HG02852 (cell line): ENCODE data around the gene TRPV4.

Experiments used
- ATAC-seq: cut with Tn5 transposase; IDR thresholded peaks from one replicate; pipeline ENCODE4 v1.9.1; 2021; ENCODE audit warnings: mild to moderate bottlenecking, moderate library complexity; ENCODE audit not compliant: unreplicated experiment

TRPV4 gene

DNA sequence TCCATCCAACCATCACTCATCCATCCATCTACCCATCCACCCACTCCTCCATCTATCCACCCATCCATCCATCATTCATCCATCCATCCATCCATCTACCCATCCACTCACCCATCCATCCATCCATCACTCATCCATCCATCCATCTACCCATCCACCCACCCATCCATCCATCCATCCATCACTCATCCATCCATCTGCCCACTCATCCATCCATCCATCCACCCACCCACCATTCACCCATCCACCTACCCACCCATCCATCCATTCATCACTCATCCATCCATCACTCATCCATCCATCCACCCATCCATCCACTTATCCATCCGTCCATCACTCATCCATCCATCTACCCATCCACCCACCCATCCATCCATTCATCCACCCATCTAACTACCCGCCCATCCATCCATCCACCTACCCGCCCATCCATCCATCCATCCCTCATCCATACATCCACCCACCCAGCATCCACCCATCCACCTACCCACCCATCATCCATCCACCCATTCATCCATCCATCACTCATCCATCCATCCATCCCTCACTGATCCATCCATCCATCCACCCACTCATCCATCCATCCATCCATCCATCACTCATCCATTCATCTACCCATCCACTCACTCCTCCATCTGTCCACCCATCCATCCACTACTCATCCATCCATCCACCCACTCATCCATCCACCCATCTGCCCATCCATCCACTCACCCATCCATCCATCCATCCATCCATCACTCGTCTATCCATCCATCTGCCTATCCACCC, 24.1 kb downstream of the TRPV4 start:
- no peak for ATAC-seq

DNA sequence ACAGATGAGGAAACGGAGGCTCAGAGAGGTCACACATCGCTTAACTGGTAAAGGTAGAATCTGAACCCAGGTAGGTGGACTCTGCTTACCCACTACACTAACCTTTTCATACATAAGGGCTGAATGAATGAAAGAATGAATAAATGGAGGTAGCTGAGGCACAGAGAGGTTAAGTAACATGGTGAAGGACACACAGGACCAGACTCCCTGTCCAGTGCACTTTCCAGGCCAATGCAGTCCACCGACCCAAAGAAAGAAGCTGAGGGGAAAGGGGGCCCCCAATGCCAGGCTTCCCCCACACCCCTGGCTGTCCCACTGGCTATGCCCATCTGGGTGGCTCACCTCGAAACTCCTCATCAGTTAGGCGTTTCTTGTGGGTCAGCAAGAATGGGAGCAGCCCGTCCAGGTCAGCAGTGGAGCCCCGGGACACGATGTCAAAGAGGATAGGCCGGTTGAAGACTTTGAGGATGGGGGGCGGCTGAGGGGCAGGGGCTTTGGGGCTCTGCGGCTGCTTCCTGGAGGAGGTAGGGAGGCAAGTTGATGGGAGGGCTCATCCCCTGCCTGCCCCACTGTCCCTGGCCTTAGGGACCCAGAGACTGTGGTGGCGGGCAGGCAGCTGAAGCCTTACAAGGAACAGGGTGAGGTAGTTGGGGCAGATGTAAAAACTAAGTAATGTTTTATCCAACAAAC, 25.1 kb downstream of the TRPV4 start:
- no peak for ATAC-seq

DNA sequence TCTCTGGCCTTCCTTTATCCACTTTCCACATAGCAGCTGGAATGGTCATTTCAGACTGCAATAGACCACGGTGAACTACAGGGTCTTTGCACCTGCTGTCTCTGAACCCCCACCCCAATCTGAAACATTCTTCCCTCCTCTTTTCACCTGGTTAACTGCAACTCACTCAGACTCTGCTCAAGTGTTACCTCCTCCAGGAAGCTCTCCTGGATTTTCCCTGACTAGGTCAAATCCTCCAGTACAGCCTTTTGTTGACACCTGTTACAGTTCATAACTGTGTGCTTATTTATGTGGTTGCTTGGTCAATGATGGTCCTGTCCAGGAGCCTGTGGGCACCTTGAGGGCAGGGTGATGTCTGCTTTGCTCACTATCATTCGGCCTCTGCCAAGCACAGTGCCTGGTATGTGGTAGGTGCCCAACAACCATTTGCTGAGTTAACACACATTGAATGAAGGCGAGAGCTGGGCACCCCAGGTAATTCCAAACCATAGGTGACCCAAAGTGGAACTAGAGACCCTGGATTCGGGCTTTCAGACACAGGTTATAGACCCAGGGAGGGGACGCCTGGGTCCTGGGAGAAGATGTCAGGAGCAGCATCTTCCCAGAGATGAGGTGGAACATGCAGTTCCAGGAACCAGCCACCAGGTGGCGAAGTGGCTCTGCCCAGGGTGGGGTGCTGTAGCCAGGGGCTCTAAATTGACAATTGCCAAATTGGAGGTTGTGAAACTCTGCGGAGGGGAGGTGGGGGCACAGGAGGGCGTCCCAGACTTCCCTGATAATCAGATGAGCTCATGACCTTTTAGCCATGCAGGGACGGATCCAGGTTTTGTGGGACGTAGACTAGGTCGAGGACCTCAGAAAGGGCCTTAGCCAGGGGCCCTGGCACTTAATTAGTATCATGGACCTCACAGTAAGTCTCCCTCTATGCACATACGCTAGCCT, 28.1 kb downstream of the TRPV4 start:
- no peak for ATAC-seq

DNA sequence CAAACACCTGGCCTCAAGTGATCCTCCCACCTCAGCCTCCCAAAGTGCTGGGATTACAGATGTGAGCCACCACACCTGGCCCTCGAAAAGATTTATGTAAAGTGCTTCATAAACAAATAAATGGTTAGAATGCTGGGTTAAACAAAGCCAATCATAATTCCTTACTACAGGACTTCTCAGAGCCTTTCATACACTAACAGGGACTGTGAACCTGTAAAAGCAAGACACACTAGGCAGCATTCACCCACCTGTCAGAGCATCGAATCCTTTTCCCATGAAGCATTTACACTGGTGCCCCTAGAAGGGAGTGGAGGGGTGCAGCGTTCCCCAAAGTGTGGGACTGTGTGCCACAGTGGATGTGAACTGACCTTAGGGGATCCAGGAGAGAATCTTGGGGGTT, 29.5 kb downstream of the TRPV4 start:
- no peak for ATAC-seq

DNA sequence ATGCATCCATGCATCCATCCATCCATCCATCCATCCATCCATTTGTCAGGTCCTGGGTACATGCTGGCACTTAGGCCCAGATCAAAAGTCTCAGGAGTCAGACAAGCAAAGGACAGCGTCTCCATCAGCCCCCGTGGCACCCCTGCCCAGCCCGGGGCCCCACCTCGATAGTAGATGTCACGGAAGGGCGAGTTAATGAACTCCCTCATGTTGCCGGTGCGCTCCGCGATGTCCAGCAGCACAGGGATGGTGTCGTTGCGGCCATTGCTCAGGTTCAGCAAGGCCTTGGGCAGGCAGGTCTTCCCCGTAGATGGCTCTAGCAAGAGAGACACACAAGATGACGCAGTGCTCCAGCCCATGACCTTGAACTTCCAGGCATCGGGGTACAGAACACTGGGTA, 30.4 kb downstream of the TRPV4 start:
- no peak for ATAC-seq

DNA sequence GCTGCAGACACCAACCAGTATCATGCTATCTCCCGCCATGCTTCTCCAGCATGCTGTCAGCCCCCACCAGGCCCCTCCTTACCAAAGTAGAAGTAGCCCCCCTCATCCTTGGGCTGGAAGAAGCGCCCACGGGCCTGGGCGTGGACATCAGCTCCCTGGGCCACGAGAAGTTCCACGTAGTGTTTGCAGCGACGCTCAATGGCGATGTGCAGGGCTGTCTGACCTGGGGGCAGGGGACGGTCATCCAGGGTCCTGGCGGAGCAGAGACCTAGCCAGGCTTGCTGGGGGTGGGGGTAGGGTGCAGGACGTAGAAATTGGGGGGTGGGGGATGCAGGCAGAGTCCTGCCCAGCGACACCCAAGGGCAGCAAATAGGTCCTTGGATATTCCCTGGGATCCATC, 32.7 kb downstream of the TRPV4 start:
- ATAC-seq = no peak

DNA sequence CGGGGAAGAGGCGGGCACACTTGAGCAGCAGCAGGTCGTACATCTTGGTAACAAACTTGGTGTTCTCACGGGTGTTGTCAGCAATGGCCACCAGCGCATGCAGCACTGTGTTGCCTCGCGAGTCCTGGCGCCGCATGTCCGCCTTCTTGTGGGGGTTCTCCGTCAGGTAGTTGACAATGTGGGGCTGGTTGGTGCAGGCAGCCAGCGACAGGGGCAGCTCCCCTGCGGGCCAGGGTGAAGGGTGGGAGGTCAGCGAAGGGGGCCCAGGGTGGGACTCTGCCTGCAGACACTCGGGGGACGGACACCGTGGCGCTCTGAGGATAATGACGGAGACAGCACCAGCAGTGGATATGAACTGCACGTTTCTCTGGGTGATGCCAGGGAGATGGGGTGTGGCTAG, 34.5 kb downstream of the TRPV4 start:
- no peak for ATAC-seq

DNA sequence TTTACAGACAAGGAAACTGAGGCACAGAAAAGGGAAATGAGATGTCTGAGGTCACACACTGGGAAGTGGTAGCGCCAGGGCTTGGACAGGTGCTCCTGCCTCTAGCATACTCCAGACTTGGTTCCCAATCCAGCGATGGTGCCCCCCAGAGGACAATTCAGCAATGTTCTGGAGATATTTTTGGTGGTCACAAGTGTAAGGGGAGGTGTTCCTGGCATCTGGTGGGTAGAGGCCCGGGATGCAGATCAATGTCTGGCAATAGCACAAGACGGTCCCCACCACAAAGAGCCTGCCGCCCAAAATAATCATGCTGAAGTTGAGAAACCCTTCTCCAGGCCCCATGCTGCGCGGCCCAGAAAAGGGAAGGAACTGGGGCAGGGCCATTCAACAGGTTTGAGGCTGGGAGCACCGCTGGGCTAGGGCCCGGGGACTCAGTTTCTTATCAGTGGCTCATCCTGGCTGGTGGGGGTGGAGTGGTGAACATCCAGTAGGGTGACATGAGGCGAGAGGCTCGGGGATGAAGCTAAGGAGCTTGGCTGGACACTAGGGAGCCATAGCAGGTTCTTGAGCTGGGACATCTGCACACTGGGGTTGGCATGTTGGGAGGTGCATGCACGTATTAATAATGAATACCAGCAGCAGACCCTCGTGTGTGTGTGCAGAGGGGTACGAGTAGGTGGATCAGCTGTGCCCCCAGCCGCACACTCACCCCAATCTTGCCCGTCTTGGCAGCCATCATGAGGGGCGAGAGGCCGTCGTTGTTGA, 35.1 kb downstream of the TRPV4 start:
- no peak for ATAC-seq

DNA sequence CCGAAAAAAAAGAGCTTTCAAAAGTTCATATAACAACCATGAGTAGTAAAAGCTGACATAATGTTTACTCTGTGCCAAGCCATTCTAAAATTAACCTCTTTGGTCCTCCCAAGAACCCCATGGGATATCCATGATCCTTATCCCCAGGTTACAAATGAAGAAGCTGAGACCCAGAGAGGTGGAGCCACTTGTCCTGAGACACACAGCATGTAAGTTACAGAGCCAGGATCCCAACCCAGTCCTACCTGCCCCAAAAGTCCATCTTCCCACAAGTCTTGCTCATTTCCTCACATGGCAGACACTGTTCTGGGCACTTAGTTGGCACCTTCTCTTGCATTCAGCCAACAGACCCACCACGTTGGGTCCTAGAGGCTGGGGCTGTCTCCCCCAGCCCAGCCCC, 37.1 kb downstream of the TRPV4 start:
- ATAC-seq = no peak

DNA sequence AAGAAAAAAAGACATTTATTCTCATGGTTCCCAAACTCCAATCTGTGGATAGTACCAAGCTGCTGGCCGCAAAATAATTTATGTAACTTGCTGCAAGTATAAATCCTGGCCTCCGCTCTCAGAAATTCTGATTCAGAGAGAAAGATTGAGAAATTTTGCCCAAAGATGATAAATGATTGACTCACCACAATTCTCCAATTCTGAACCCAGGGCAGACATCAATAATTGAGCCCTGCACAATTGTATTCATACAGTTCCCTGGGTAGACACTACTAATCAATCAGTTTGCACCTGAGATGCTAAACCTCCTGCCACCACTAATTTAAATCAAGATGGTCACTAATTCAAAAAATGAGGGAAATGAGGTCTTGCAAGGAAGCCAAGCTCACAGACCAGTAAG, 38.2 kb downstream of the TRPV4 start:
- no peak for ATAC-seq

DNA sequence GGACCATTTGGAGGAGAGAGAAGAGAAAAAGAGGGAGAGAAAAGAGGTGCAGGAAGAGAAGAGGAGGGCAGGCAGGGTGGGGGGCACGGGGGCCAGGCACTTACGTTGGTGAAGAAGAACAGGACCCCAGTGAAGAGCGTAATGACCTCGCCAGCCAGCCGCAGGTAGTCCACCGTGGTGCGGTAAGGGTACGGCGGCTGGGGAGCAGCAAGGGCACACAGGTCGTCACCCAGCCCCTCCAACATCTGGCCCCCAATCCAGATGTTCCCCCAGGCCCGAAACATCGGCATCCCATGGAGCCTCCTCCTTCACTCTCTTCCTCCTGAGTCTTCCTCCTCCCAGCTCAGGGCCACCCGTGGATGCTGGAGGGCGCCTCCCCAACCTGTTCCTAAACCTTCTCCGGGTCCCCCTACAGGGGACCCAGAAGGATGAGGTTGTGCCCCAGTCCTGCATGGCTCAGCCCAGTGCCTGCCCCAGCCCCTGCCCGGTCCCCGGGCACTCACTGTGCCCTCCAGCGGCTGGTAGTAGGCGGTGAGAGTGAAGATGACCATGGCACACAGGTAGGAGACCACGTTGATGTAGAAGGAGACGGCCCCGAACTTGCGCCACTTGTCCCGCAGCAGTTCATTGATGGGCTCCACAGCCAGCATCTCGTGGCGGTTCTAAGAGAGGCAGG, 39.2 kb downstream of the TRPV4 start:
- no peak for ATAC-seq

DNA sequence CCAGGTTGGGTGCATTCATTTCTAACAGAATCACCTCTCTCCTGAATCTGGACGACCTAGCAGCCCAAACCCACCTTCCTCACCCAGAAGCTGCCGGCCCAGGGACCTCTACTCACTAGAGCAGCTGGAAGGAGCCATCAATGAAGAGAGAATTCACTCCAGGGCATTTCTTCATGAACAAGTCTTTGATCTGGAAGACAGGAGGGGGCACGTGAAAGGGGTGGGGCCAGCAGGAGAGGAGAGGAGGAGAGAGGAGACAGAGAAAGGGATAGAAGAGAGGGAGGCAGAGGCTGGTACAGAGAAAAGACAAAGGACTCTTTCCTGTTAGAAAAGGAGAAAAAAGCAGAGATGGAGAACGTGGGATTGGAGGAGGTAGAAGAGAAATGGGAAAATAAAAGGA, 39.8 kb downstream of the TRPV4 start:
- ATAC-seq = no peak

DNA sequence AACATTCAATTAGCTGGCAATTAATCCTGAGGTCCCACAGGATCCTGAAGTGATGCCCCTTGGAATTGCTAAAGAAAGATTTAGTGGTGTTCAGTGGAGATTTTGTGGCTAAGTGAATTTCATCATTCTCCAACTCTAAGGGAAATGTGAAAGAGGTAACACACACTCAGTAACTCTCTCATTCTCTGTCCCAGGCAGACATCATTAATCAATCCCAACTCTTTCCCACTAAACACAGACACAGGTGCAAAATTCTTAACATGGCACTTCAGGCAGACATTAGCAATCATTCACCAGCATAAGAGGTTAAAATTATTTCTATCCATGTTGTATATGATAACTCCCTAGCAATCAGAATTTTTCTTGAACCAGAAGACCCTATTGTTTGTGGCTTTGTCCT, 40.2 kb downstream of the TRPV4 start:
- ATAC-seq = no peak

DNA sequence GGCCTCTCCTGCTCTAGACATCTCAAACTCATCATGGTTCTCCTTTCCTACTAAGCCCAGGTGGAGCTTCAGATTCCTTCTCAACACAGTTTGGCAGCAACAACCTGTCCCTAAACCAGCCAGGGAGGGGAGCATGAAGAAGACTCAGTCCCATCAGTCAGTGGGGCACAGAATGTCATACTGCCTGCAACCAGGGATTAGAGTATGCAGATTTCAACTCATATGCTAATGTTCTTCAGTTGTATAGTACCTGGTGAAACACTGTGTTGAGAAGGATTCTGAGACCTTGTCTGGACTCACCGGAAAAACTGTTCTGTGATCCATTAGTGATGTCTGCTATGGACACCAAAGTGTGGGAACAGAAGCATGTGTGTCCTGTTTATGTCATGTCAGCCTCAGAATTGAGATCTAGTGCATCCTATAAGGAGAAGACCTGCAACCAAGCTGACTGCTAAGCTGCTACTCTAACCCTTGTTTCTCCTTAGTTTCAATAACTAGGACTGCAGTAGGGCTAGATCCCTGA, 43.6 kb downstream of the TRPV4 start:
- ATAC-seq = no peak

DNA sequence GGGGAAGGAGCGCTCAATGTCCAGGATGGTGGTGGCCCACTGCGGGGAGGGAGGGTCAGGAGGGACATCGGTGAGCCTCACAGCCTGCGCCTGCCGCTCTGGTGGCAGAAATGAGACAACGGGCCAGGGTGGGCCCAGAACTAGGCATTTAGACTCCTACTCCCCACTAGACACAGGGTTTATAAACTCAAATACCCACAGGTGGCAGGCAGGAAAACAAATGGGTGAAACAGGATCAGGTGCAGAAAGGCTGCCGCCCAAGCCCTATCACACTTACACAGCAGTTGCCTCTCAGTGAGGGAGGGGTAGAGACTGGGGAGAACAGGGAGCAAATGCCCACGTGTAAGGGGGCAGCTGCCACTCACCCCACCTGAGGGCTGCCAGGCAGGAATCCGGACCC, 46.4 kb downstream of the TRPV4 start:
- ATAC-seq = no peak

DNA sequence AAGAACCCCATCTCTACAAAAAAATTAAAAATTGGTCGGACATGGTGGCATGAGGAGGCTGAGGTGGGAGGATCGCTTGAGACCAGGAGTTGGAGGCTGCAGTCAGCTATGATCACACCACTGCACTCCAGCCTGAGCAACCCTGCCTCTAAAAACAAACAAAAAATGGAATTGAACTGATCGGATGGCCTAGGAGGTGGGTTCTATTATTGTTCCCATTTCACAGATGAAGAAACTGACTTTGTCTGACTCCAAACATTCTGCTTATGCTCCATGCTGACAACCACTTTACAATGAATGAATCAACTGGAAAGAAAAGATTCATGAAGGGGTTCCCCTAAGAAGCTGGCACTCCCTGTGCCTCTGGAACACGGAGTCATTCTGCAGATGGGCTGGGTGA, 47.3 kb downstream of the TRPV4 start:
- ATAC-seq = no peak

DNA sequence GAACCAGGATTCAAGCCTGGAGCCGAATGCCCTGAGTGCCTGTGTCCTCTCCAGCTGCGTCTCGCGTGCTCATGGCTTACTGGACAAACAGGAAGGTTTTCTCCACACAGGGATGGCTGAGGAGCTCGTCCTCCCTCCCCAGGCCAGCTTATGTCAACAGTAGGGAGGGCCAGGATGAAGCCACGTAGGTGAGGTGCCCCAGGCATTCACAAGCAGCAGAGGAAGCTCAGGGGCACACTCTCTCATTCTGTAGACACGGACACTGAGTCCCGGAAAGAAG, 49.3 kb downstream of the TRPV4 start:
- ATAC-seq = no peak

DNA sequence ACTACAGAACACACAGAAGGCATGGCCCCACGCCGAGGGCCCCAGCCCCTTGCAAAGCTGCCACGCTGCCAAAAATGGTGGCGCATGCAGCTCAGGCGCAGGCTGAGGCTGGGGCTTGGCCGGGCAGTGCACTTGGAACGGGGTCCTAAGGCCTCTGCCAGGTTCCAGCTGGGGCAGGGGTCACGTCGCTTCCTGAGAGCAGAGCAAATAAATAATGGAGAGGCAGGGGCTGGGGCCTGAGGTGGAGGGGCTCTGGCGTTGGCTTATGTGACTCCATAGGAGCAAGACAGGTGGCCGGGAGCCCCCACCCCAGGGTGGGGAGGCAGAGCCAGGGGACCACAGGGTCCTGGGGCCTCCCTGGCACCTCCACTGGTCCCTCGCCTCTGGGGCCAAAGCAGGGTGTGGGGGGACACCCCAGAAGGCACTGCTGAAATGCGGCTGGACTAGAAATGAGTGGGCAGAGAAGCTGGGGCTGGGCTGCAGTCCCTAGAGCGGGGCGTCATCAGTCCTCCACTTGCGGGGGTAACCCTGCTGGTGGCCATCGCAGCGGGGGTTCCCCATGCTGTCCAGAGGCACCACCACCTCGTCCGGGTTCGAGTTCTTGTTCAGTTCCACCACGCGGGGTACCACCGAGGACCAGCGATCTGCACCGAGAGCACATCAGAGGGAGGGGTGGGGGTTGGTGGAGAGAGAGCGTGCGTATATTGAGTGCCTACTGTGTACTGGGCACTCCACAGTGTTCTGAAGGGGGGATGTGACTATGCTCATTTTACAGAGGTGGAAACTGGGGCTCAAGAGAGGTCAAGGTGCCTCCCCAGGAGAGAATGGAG, 49.8 kb downstream of the TRPV4 start:
- ATAC-seq = no peak

DNA sequence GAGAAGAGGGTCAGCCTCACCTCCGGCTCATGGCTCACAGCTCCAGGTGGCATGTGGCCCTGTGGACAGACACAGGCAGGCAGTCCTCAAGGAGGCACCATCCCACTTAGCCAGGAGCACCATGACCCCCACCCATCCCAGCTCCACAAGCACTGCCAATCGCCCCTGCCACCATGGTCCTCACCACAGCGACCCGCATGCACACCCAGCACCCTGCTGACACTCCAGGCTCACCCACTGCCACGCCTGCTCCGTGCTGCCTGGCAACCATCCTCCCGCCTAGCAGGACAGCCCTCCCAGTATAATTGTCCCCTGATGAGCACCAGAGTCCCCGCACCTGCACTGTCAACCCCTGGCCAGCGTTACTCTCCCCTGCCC, 50.9 kb downstream of the TRPV4 start:
- no peak for ATAC-seq
